Gastroesophageal sphincter (tissue), 4 donors: Measurements from ENCODE around the gene RNF144A. TPM values are rescaled to one million over a fixed set of nuclear protein-coding genes. Genes with fewer than 3 reads are reported as not detected.

Experiments
- ATAC-seq: fragments of 150-250 bp; one replicate; pipeline ENCODE4 v1.9.1; 2016; ENCODE audit warnings: mild to moderate bottlenecking, moderate library complexity
- H3K27ac ChIP-seq, 4 donors: fragments of 200-600 bp; sonication (generic) in 3 of 4; 1 replicate in 3 of 4; 2 replicates in 1 of 4; pipeline ENCODE4 v1.5.1; 2016 to 2019
- H3K27me3 ChIP-seq: fragments of 200-600 bp; sonication (generic); one replicate; pipeline ENCODE4 v1.5.1; 2019
- H3K36me3 ChIP-seq, 2 donors: fragments of 200-600 bp; sonication (generic); one replicate each; pipeline ENCODE4 v1.5.1; 2019; ENCODE audit warnings: control low read depth in 1 of 2
- H3K4me1 ChIP-seq, 3 donors: fragments of 200-600 bp; sonication (generic); 1 replicate in 2 of 3; 2 replicates in 1 of 3; pipeline ENCODE4 v1.5.1; 2016 to 2019; ENCODE audit warnings: control low read depth in 2 of 3
- H3K4me3 ChIP-seq, 2 donors: fragments of 200-600 bp; sonication (generic); one replicate each; pipeline ENCODE4 v1.5.1; 2019; ENCODE audit warnings: mild to moderate bottlenecking in 1 of 2, moderate library complexity in 1 of 2
- H3K9me3 ChIP-seq, 3 donors: fragments of 200-600 bp; sonication (generic); one replicate each; pipeline ENCODE4 v1.5.1; 2017 to 2019; ENCODE audit warnings: control low read depth in 2 of 3
- CTCF ChIP-seq, 4 experiments: fragments of 200-600 bp in 2 of 4; fragments of 450-650 bp in 2 of 4; sonication (generic) in 1 of 4; IDR thresholded peaks; one replicate each; pipeline ENCODE4 v1.5.1; 2017 to 2019; ENCODE audit warnings: antibody characterized with exemption in 4 of 4, mild to moderate bottlenecking in 2 of 4, moderate library complexity in 2 of 4
- EP300 ChIP-seq: sonication (generic); formaldehyde crosslinking; IDR thresholded peaks from one replicate; pipeline ENCODE4 v1.6.1; 2017; ENCODE audit warnings: antibody characterized with exemption, mild to moderate bottlenecking
- POLR2A ChIP-seq, 2 donors: fragments of 450-650 bp; IDR thresholded peaks; one replicate each; pipeline ENCODE4 v1.6.1; 2017; ENCODE audit warnings: antibody characterized with exemption in 2 of 2, mild to moderate bottlenecking in 2 of 2, moderate library complexity in 1 of 2
- POLR2AphosphoS5 ChIP-seq: sonication (generic); formaldehyde crosslinking; IDR thresholded peaks from one replicate; pipeline ENCODE4 v1.6.1; 2017; ENCODE audit warnings: antibody characterized with exemption
- WGBS, 2 donors: methylation state at CpG; one replicate each; pipeline ENCODE4 v1.1.5; 2018; ENCODE audit warnings: low coverage in 1 of 2; 5-methylcytosine and 5-hydroxymethylcytosine counted together
- total RNA-seq, 4 donors: library from RNA; depleted of rRNA; stranded (reverse); fragments of >200 nt; gene quantifications; one replicate each; pipeline ENCODE4 v1.1.0, GENCODE V29; 2016

RNF144A gene
- total RNA-seq, 4 donors from 2014 or later: 7.2 to 12.9 (median 8.8) TPM

DNA sequence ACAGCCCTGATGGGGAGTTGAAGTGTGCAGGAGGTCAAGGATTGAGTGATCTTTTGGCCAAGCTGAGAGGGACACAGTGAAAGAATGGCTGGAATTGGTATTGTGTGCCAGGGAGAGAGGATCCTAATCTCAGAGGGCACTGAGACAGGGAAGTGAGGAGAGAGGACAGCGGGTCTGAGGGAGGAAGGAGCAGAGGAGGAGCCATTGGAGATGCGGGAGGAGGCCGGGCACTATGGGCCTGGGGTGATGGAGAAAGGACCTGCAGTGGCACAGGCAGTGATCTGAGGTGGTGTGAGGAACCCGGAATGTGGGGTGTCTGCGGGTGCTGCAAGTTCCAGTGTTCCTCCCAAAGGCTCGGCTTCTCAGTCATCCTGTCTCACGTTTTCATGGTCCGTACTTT, 26.8 kb downstream of the RNF144A start:
- Histone ChIP-seq H3K36me3 (peaks cover 0 to 30% of the 10 kb centered on the region in 2 donors), H3K9me3 (no peaks in the 10 kb centered on the region), H3K4me1 (peaks cover 0 to 8% (median 4%) of the 10 kb centered on the region in 3 donors), H3K4me3 (no peak overlapping the region), H3K27me3 (no peaks in the 10 kb centered on the region), H3K27ac (peak overlapping the region in 1 of 4 donors; percentile 44)
- ATAC-seq: no peak
- 96 to 100% methylated on average over 5 to 8 of the region's 8 CpGs for WGBS, 2 donors
- no peak for TF ChIP-seq POLR2A (IDR thresholded peaks at IDR 0.05)
- TF ChIP-seq CTCF (IDR thresholded peaks at IDR 0.05): no peak

DNA sequence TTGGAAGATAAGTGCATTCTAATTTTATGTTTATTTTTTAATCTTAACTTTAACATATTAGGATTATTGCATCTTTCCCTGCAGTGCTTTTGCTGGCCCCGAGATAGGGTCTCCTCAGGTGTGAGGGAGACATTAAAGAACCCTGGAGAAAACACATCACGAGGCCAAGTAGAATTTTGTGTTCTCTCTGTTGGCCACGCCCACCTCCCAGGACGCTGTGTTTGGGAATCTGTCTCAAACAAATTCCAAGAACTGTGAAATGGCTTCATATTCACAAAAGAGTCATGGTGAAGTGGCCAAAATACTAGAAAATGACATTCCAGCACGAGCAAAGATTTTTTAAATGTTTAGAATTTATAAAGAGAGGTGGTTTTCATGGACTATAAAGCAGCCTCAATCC, 27.3 kb downstream of the RNF144A start:
- H3K27ac ChIP-seq: peak overlapping the region in 2 of 4 donors; percentile 44 to 46
- WGBS, 2 donors: 39 to 55% methylated on average over 2 to 5 of the region's 5 CpGs
- no peaks in the 10 kb centered on the region for H3K27me3 ChIP-seq
- H3K36me3 ChIP-seq: peaks cover 0 to 30% of the 10 kb centered on the region in 2 donors
- TF ChIP-seq EP300 (no peak), POLR2A (IDR thresholded peaks at IDR 0.05) (no peak), CTCF (IDR thresholded peaks at IDR 0.05) (no peak), POLR2AphosphoS5 (no peak)
- no peak overlapping the region for H3K4me3 ChIP-seq
- peaks cover 0 to 8% (median 4%) of the 10 kb centered on the region in 3 donors for H3K4me1 ChIP-seq
- H3K9me3 ChIP-seq: no peaks in the 10 kb centered on the region
- ATAC-seq: no peak

DNA sequence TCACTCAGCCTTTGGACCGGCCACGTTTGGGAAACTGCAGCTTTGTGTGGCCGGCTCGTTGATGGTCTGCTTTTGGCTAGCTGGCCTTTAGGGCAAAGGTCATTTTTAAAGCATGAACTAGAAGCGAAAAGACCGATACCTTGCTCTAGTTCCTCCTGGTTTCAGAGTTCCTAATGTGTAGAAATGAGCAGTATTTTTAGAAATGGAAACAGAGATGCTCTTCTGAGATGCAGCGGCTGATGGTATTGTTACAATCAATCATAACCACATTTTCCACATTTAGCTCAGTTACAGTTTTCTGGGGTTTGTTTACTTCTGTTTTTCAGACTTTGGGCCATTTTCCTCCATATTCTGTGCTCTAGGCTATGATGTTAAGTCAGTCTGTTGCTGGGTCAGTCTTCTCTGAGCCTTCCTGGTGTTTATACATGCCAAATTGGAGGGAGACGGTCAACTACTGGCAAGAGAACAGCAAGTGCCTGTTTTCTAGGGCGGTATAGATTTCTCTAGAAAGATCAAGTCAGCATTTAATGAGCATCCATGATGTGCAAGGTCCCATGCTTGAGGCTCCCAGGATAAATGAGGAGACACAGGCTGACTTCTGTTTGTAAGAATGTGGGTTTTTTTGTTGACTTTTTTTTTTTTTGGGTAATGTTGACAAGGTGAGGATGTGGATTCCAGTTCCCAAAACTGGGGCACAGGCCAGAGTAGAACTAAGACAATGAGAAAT, 28.0 kb downstream of the RNF144A start:
- no peak for ATAC-seq
- no peak for TF ChIP-seq EP300
- TF ChIP-seq POLR2A (IDR thresholded peaks at IDR 0.05): no peak
- TF ChIP-seq CTCF (IDR thresholded peaks at IDR 0.05): no peak
- no peak for TF ChIP-seq POLR2AphosphoS5
- no peak overlapping the region for H3K4me3 ChIP-seq
- peak overlapping the region in 2 of 4 donors; percentile 44 to 46 for H3K27ac ChIP-seq
- peaks cover 0 to 30% of the 10 kb centered on the region in 2 donors for H3K36me3 ChIP-seq
- WGBS, 2 donors: 68 to 77% methylated on average over 9 of the region's 9 CpGs
- H3K9me3 ChIP-seq: no peaks in the 10 kb centered on the region
- peaks cover 0 to 8% (median 4%) of the 10 kb centered on the region in 3 donors for H3K4me1 ChIP-seq
- no peaks in the 10 kb centered on the region for H3K27me3 ChIP-seq

DNA sequence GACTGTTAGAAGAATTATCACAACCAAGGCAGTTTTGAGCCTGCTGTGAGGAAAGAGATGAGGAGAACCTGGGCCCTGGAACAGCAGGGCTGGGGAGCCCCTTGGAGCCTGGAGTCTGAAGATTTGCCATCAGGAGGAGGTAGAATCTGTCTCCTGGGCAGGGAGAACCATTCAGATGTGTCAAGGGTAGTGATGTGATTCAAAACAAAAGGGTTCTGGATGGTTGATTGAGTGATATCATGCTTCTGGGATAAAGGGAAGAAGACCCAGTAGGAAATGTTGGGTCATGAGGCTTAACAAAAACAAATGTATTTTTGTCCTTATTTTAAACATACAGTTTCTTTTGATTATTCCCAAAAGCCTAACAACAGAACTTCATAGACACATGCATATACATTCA, 28.6 kb downstream of the RNF144A start:
- H3K9me3 ChIP-seq: no peaks in the 10 kb centered on the region
- H3K27me3 ChIP-seq: no peaks in the 10 kb centered on the region
- peaks cover 0 to 8% (median 4%) of the 10 kb centered on the region in 3 donors for H3K4me1 ChIP-seq
- TF ChIP-seq POLR2A (IDR thresholded peaks at IDR 0.05) (no peak), CTCF (IDR thresholded peaks at IDR 0.05) (no peak), EP300 (no peak), POLR2AphosphoS5 (no peak)
- H3K36me3 ChIP-seq: peaks cover 0 to 30% of the 10 kb centered on the region in 2 donors
- H3K27ac ChIP-seq: peak overlapping the region in 1 of 4 donors; percentile 46
- H3K4me3 ChIP-seq: no peak overlapping the region
- no peak for ATAC-seq

DNA sequence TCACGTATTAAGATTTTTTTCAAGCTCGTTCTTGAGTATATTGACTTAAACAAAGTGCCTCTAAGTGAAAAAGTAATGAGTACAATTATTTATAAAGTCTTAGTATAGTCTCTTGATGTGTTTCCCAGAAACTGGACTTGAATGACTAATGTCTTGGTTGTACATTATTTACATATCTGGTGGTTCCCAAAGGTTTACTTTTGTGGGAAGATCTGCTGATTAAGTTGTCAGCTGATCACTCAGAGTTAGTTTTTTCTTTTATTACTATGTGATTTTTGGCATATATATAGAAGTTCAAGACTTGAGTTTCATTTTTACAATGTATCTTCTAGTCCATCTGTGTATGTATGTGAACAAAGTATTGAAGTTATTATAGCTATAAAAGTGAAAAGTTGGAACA, 29.5 kb downstream of the RNF144A start:
- no peaks in the 10 kb centered on the region for H3K9me3 ChIP-seq
- peaks cover 0 to 8% (median 4%) of the 10 kb centered on the region in 3 donors for H3K4me1 ChIP-seq
- no peak overlapping the region for H3K4me3 ChIP-seq
- no peaks in the 10 kb centered on the region for H3K27me3 ChIP-seq
- TF ChIP-seq POLR2A (IDR thresholded peaks at IDR 0.05) (no peak), POLR2AphosphoS5 (no peak), EP300 (no peak), CTCF (IDR thresholded peaks at IDR 0.05) (no peak)
- WGBS, 2 donors: 64 to 84% methylated on average over 2 of the region's 2 CpGs
- H3K36me3 ChIP-seq: peaks cover 0 to 22% of the 10 kb centered on the region in 2 donors
- ATAC-seq: no peak
- no peak overlapping the region for H3K27ac ChIP-seq
